Measurements from ENCODE around the gene ZBTB25.
"Not testable (repeated sequence)": the region's sequence is repeated elsewhere in the genome, so short reads cannot be mapped to it uniquely, and the experiment has no call there.

ZBTB25 gene

GRCh38 chr14:64503434-64504309 is at the start of gene ZBTB25:
ZBTB25 (minus strand) TSS chr14:64503838; CDS start chr14:64490533, 13,305 bp downstream.
- DNase-seq = peak; percentile 49

DNA sequence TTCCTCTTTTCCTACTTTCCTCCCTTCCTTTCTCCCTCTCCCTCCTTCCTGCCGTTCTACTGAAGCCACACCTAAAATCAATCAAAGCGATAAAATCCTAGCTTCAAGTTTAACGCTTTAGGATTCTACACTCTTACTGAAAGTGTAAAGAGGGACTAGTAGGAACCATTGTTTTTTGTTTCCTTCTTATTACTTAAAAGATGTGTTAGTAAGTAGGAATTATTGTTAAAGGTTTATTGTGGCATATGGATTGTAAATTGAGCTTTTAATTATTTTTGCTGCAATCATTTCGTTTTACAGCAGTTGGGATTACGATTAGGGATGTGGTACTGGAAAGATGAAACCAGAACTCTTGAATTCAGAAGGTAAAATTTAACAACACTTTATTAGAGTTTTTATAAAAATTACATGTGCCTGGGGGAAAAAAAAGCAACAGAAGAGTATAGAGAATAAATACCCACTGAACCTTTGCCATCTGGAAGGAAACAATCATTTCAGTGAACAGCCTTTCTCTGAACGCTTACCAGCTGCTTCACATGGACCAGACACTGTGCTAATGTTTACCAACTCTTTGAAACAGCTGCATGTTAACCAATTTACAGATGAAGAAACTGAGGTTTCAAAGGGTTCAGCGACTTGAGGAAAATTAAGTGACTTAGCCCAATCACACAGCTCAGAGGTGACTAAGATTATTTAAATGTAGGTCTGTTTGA is 47.1 kb upstream of the ZBTB25 start:
- peak; percentile 60 for DNase-seq

DNA sequence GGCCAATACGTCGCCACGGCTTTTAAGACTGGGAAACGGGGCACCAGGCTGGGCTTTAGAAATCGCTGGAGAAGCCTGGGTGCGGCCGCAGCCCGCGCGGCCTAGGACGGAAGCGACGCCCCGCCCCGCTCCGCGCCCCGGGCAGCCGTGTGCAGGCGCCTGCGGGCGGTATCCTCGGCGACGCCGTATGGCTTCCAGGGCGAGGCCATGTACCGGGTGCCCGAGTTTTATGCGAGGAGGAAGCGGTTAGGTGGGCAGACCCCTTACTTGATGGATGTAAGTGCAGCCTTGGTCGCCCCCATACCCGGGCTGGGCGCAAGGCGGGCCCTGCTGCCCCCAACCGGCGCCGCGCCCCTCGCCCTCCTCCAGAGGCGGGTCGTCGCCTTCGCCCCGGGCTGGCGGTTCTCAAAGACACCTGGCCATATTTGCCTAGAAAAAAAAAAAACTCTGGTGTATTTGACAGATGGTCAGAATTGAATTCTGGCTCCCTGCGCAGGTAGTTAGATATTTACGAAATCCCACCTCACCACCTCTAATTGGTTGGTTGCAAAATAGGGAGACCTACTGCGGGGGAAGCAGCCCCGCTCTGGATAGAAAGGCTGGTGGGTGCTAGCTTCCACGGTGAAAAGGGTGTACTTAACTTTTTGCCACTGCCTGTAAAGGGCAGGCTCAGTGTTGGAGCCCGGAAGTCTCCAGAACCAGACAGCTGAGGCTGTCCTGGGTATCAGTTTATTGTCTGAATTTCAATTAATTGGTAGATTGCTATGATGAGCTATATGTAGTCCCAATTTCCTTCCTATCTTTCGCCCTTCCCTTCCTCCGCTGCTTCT is 46.4 kb upstream of the ZBTB25 start, which contains the start of gene PPP1R36:
Gene PPP1R36 (plus strand): TSS at position 171 of the 830 bp plus-strand sequence. CDS start 37 bp downstream, at position 208.
- peak; percentile 60 for DNase-seq

GRCh38 chr14:64549016-64549415 is 45.4 kb upstream of the ZBTB25 start:
- no peak for DNase-seq

GRCh38 chr14:64544607-64545312 is 41.1 kb upstream of the ZBTB25 start:
- no peak for DNase-seq

- DNase-seq = no peak
These were observed 39.2 kb upstream of the ZBTB25 start for GRCh38 chr14:64542836-64543201.

- no peak for DNase-seq
These were observed 38.6 kb upstream of the ZBTB25 start for GRCh38 chr14:64541972-64542835.

DNA sequence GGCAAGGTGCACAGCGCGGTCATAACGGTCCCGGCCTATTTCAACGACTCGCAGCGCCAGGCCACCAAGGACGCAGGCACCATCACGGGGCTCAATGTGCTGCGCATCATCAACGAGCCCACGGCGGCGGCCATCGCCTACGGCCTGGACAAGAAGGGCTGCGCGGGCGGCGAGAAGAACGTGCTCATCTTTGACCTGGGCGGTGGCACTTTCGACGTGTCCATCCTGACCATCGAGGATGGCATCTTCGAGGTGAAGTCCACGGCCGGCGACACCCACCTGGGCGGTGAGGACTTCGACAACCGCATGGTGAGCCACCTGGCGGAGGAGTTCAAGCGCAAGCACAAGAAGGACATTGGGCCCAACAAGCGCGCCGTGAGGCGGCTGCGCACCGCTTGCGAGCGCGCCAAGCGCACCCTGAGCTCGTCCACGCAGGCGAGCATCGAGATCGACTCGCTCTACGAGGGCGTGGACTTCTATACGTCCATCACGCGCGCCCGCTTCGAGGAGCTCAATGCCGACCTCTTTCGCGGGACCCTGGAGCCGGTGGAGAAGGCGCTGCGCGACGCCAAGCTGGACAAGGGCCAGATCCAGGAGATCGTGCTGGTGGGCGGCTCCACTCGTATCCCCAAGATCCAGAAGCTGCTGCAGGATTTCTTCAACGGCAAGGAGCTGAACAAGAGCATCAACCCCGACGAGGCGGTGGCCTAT is 37.8 kb upstream of the ZBTB25 start:
- no peak for DNase-seq

DNA sequence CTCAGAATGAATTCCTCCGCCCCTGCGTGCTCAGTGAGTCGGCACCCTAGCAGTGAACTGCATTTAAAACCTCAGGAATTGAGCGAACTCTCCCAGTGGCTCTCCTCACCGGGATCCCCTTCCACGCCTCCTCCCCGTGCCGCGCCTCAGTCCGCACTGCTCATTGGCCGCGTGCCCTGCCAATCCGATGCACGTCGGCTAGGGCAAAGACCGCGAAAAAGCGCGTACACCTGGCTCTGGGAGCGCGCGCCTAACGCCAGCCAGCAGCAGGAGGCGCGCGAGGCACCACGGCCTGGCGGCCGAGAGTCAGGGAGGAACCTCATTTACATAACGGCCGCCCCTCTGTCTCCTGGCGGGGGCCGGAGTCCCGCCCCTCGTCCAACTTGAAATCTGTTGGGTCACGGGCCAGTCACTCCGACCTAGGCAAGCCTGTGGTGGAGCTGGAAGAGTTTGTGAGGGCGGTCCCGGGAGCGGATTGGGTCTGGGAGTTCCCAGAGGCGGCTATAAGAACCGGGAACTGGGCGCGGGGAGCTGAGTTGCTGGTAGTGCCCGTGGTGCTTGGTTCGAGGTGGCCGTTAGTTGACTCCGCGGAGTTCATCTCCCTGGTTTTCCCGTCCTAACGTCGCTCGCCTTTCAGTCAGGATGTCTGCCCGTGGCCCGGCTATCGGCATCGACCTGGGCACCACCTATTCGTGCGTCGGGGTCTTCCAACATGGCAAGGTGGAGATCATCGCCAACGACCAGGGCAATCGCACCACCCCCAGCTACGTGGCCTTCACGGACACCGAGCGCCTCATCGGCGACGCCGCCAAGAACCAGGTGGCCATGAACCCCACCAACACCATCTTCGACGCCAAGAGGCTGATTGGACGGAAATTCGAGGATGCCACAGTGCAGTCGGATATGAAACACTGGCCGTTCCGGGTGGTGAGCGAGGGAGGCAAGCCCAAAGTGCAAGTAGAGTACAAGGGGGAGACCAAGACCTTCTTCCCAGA is 36.9 kb upstream of the ZBTB25 start, which contains the start of gene HSPA2:
Gene HSPA2 (plus strand): TSS at position 534 of the 995 bp plus-strand sequence. CDS start 109 bp downstream, at position 643.
- peak; percentile 85 for DNase-seq

GRCh38 chr14:64536488-64537245 is 33.0 kb upstream of the ZBTB25 start:
- DNase-seq = no peak

DNA sequence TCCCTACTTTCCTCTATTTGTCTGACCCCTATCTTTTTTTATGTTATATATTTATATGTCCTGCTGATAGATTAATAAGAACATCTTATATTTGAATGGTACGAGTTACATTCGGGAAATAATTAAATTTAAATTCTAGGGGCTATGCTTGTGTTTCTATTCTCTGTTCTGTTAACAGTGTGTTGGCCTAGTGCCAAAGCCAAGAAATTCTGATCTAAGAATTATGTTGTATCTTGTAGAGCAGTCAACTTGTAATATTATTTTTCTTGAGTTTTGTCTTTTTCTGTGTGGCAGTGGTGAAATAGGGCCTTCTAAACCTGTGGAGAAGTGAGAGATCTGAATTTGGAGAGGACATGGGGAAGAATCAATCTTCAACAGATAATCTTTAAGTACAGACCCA is 27.9 kb upstream of the ZBTB25 start:
- no peak for DNase-seq

GRCh38 chr14:64525354-64525753 is 21.7 kb upstream of the ZBTB25 start:
- DNase-seq = no peak

- no peak for DNase-seq
These were observed 19.1 kb upstream of the ZBTB25 start for GRCh38 chr14:64522591-64523355.

GRCh38 chr14:64520699-64521098 is 17.1 kb upstream of the ZBTB25 start:
- no peak for DNase-seq

DNA sequence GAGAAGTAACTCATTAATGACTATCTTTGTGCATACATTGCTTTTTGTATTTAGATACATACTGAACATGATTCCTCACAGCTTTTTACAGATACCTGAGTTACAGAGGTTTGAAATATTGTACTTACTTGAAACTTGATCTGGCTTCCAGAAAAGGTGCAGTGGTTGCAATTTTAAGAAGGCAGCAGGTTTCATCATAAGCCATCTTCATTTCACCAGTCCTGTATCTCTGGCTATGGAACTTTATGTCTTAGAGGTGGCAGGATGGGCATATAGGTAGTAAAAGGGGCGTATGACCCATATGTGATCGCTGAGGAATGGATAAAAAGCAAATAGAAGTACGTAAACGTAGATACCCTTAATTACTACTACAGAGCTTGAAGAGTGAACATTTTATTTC is 14.6 kb upstream of the ZBTB25 start:
- no peak for DNase-seq

GRCh38 chr14:64517667-64518066 is 14.0 kb upstream of the ZBTB25 start:
- not testable (repeated sequence) for DNase-seq

- no peak for DNase-seq
These were observed 13.3 kb upstream of the ZBTB25 start for GRCh38 chr14:64516969-64517368.

DNA sequence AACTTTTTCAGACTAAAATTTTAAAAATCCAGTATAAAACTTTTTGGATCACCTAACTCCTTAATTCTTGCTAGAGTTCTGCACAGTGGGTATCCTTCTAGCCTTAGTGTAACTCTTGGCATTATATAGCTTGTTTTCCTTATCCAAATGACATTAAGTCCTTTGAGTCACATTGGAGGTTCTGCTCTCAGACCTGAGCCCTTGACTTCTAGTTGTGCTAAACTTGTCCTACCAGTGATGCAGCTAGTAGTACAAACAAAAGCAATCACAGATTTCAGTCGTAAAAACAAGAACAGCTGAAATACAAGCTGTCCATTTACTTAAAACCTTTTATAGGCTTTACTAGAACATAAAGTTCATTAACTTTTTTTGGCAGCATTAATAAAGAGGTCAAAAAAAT is 11.4 kb upstream of the ZBTB25 start:
- no peak for DNase-seq

All from NCI-H748 treated with DMSO at 0.1 percent for 48 hours (cell line).